CD14-positive monocyte (primary cell): ENCODE results near the gene TNFRSF1A. TPM values are rescaled to one million over a fixed set of nuclear protein-coding genes. Genes with fewer than 3 reads are reported as not detected.

Experiments used
- DNase-seq, 3 donors: peaks; one replicate each; pipeline ENCODE4 v3.0.0-alpha.2; 2011 to 2022
- H2AFZ ChIP-seq: 2 replicates; pipeline ENCODE4 v1.6.0; 2012; ENCODE audit warnings: mild to moderate bottlenecking, low read depth, low read length, inconsistent platforms; ENCODE audit not compliant: insufficient read depth, poor library complexity, severe bottlenecking
- H3K27ac ChIP-seq, 2 donors: 1 replicate in 1 of 2; 2 replicates in 1 of 2; pipeline ENCODE4 v1.5.1; 2012 to 2013; ENCODE audit warnings: low read length in 2 of 2, control low read depth in 1 of 2, inconsistent platforms in 1 of 2, low read depth in 1 of 2, mild to moderate bottlenecking in 1 of 2
- H3K27me3 ChIP-seq, 2 donors: one replicate each; pipeline versions ENCODE4 v1.6.0 to v1.6.1; 2011 to 2013; ENCODE audit warnings: low read length in 2 of 2; ENCODE audit not compliant: control insufficient read depth in 2 of 2, insufficient read depth in 2 of 2
- H3K36me3 ChIP-seq, 2 donors: replicated peaks in 1 of 2; 1 replicate in 1 of 2; 2 replicates in 1 of 2; pipeline versions ENCODE4 v1.5.1 to v1.6.1; 2012 to 2013; ENCODE audit warnings: low read length in 2 of 2, control low read depth in 1 of 2, inconsistent platforms in 1 of 2, mild to moderate bottlenecking in 1 of 2; ENCODE audit not compliant: insufficient read depth in 2 of 2, control insufficient read depth in 1 of 2
- H3K4me1 ChIP-seq, 2 donors: 1 replicate in 1 of 2; 2 replicates in 1 of 2; pipeline versions ENCODE4 v1.5.1 to v1.6.1; 2012 to 2013; ENCODE audit warnings: low read length in 2 of 2, control low read depth in 1 of 2, inconsistent platforms in 1 of 2, mild to moderate bottlenecking in 1 of 2, moderate library complexity in 1 of 2; ENCODE audit not compliant: insufficient read depth in 2 of 2, control insufficient read depth in 1 of 2
- H3K4me2 ChIP-seq: replicated peaks from 2 replicates; pipeline ENCODE3; 2012; ENCODE audit warnings: low read length, moderate library complexity, mild to moderate bottlenecking; ENCODE audit not compliant: poor library complexity, severe bottlenecking; ENCODE audit errors: extremely low read depth
- H3K4me3 ChIP-seq, 3 experiments: fragments of 200-600 bp in 1 of 3; sonication (generic) in 1 of 3; replicated peaks in 1 of 3; 1 replicate in 2 of 3; 2 replicates in 1 of 3; pipeline ENCODE4 v1.5.1; 2011 to 2013; ENCODE audit warnings: low read length in 3 of 3, mild to moderate bottlenecking in 3 of 3, control low read depth in 2 of 3, low read depth in 2 of 3, inconsistent platforms in 1 of 3, moderate library complexity in 1 of 3
- H3K79me2 ChIP-seq: 2 replicates; pipeline ENCODE4 v1.6.0; 2012; ENCODE audit warnings: mild to moderate bottlenecking, control low read depth, inconsistent platforms, low read length, moderate library complexity; ENCODE audit not compliant: insufficient read depth
- H3K9ac ChIP-seq: 2 replicates; pipeline ENCODE4 v1.6.0; 2017; ENCODE audit warnings: low read length, mild to moderate bottlenecking; ENCODE audit not compliant: insufficient read depth, poor library complexity, severe bottlenecking
- H3K9me3 ChIP-seq, 2 donors: replicated peaks in 1 of 2; 1 replicate in 1 of 2; 2 replicates in 1 of 2; pipeline versions ENCODE4 v1.5.1 to v1.6.1; 2012 to 2013; ENCODE audit warnings: low read length in 2 of 2, control low read depth in 1 of 2; ENCODE audit not compliant: control insufficient read depth in 1 of 2, insufficient read depth in 1 of 2
- H4K20me1 ChIP-seq: 2 replicates; pipeline ENCODE4 v1.6.0; 2012; ENCODE audit warnings: mild to moderate bottlenecking, low read length, control low read depth, moderate library complexity; ENCODE audit not compliant: insufficient read depth
- H3K27ac Mint-ChIP-seq, 7 donors: one replicate each; pipeline ENCODE4 v1.8.0; 2020; ENCODE audit warnings: mild to moderate bottlenecking in 7 of 7, mixed read lengths in 7 of 7, moderate library complexity in 6 of 7, inconsistent platforms in 2 of 7
- H3K27me3 Mint-ChIP-seq, 3 donors: one replicate each; pipeline ENCODE4 v1.8.0; 2021 to 2022; ENCODE audit warnings: low read depth in 3 of 3, mild to moderate bottlenecking in 3 of 3, mixed read lengths in 3 of 3, moderate library complexity in 3 of 3, inconsistent platforms in 1 of 3
- H3K36me3 Mint-ChIP-seq, 2 donors: one replicate each; pipeline ENCODE4 v1.8.0; 2020; ENCODE audit warnings: mixed read lengths in 2 of 2, inconsistent platforms in 1 of 2, mild to moderate bottlenecking in 1 of 2
- H3K4me1 Mint-ChIP-seq: one replicate; pipeline ENCODE4 v1.8.0; 2020; ENCODE audit warnings: mild to moderate bottlenecking, mixed read lengths
- H3K4me3 Mint-ChIP-seq, 2 donors: one replicate each; pipeline ENCODE4 v1.8.0; 2020; ENCODE audit warnings: mild to moderate bottlenecking in 2 of 2, mixed read lengths in 2 of 2, moderate library complexity in 1 of 2
- H3K9me3 Mint-ChIP-seq, 7 donors: one replicate each; pipeline ENCODE4 v1.8.0; 2020 to 2022; ENCODE audit warnings: mixed read lengths in 7 of 7, mild to moderate bottlenecking in 6 of 7, moderate library complexity in 6 of 7, inconsistent platforms in 2 of 7
- WGBS: methylation state at CpG from one replicate; pipeline ENCODE4 v1.1.5; 2013; ENCODE audit warnings: missing lambda C conversion rate; ENCODE audit not compliant: insufficient coverage; 5-methylcytosine and 5-hydroxymethylcytosine counted together
- intact Hi-C, 2 donors: fragments of 100-400 bp; cut with micrococcal nuclease; formaldehyde crosslinking; loops; one replicate each; pipeline versions ENCODE4 v1.15.0 to v1.15.1; 2023
- polyA plus RNA-seq, 3 donors: library from polyadenylated mRNA; depleted of rRNA in 1 of 3; unstranded in 2 of 3; stranded (reverse) in 1 of 3; fragments of 300-500 nt in 2 of 3; fragments of >200 nt in 1 of 3; fragmentation: Illumina TruSeq in 2 of 3; gene quantifications; 1 replicate in 2 of 3; 2 replicates in 1 of 3; pipeline ENCODE4 v1.2.3, GENCODE V29; 2012 to 2021
- TF ChIP-seq, protein P1 (sequence below): fragments of 200-600 bp; IDR thresholded peaks from one replicate; pipeline ENCODE4 v1.8.0; 2022; ENCODE audit warnings: antibody characterized with exemption, mild to moderate bottlenecking

TNFRSF1A gene
- polyA plus RNA-seq, 3 donors: 108 to 157 (median 152) TPM

DNA sequence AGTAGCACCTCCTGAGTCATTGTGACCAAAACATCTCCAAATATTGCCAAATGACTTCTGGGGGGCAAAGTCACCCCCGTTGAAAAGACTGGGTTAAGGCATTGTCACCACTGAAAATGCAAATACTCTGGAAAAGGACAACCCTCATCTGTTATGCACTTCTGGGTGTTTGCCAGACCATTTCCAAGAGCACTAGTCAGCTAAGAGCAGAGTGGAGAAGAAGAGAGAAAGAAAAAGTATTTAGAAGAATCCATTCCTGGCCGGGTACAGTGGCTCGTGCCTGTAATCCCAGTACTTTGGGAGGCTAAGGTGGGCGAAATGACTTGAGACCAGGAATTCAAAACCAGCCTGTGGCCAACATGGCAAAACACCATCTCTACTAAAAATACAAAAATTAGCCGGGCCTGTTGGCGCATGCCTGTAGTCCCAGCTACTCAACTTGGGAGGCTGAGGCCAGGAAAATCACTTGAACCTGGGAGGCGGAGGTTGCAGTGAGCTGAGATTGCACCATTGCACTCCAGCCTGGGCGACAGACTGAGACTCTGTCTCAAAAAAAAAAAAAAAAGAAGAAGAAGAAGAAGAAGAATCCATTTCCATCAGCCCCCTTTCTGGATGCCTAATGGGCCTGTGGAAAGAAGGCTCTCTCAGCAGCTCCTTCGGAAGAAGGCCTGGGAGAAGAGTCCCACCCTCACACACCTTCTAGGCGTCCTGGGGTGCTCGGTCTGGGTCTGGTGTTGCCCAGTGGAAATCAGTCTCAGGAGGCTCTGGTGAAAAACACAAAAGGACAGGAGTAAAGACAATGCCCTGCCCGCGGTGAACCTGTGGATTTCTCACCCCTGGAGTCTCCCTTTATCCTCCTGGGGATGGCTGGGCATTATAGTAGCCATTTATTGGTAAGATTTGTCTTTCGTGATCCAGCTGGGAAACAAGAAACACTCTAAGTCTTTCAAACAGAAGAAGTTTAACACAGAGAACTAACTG lies 38.6 kb upstream of the TNFRSF1A start:
- Histone ChIP-seq H3K36me3 (no peaks in the 10 kb centered on the region), H3K4me2 (no peak overlapping the region), H3K4me1 (peaks cover 84 to 89% of the 10 kb centered on the region in 2 donors), H3K9me3 (no peaks in the 10 kb centered on the region), H3K27ac (no peak overlapping the region), H4K20me1 (peaks cover 10% of the 10 kb centered on the region), H3K9ac (no peak overlapping the region), H3K27me3 (no peaks in the 10 kb centered on the region), H2AFZ (peak overlapping the region; percentile 6), H3K79me2 (peaks cover 26% of the 10 kb centered on the region), H3K4me3 (no peak overlapping the region)
- Mint-ChIP-seq H3K36me3 (peaks cover 0 to 4% of the 10 kb centered on the region in 2 donors), H3K4me3 (peak overlapping the region in 1 of 2 donors; percentile 6), H3K27ac (peak overlapping the region in 5 of 7 donors; percentile 24 to 73 (median 67)), H3K9me3 (no peaks in the 10 kb centered on the region), H3K27me3 (no peaks in the 10 kb centered on the region), H3K4me1 (peaks cover 88% of the 10 kb centered on the region)
- intact Hi-C loops: loop anchor here in 1 of 2 donors (5.0 kb wide), 1 partner anchor 58 kb away; no protein-coding TSS in a partner anchor
- WGBS: 100% methylated on average over 3 of the region's 14 CpGs
- TF ChIP-seq, protein P1, sequence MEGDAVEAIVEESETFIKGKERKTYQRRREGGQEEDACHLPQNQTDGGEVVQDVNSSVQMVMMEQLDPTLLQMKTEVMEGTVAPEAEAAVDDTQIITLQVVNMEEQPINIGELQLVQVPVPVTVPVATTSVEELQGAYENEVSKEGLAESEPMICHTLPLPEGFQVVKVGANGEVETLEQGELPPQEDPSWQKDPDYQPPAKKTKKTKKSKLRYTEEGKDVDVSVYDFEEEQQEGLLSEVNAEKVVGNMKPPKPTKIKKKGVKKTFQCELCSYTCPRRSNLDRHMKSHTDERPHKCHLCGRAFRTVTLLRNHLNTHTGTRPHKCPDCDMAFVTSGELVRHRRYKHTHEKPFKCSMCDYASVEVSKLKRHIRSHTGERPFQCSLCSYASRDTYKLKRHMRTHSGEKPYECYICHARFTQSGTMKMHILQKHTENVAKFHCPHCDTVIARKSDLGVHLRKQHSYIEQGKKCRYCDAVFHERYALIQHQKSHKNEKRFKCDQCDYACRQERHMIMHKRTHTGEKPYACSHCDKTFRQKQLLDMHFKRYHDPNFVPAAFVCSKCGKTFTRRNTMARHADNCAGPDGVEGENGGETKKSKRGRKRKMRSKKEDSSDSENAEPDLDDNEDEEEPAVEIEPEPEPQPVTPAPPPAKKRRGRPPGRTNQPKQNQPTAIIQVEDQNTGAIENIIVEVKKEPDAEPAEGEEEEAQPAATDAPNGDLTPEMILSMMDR: no peak
- no peak for DNase-seq

DNA sequence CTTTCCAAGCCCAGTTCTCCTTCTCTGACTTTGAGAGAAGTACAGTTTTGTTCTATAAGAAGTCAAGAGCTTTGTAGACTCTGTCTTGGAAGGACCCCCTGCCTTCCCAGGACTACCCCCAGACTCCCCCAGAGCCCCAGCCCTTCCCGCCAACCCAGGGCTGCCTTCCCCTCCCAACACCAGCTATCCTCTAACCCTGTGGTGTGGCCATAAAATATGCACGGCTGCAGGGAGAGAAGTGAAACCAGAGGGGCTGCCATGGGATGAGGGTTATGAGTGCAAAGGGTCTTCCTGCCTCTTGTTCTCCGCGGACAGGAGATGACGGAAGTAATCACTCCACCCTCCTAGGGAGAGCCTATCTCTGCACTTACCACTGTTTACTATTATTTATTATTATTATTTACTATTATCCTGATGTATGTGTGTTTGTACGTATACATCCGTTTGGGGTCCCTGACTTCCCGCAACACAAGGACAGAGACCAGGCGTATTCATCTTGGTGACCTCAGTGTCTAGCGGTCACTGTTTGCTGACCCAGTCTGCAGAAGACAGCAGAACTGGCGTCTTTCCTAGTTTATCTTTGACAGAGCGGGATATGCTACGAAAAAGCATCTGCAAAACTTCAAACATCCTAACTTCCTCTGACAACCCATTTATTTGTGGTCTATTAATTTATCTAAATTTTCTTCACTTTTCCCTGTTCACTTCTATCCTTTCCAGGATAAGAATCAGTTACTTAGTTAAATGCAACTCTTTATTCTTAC lies 37.0 kb upstream of the TNFRSF1A start:
- Histone ChIP-seq H2AFZ (peak overlapping the region; percentile 65), H3K9me3 (no peaks in the 10 kb centered on the region), H3K4me3 (peak overlapping the region in 1 of 3 experiments; percentile 55), H3K4me1 (peaks cover 72 to 75% of the 10 kb centered on the region in 2 donors), H4K20me1 (no peaks in the 10 kb centered on the region), H3K27me3 (no peaks in the 10 kb centered on the region), H3K9ac (no peak overlapping the region), H3K36me3 (no peaks in the 10 kb centered on the region), H3K4me2 (peak overlapping the region; percentile 66), H3K27ac (peak overlapping the region; percentile 60 to 75), H3K79me2 (peaks cover 10% of the 10 kb centered on the region)
- Mint-ChIP-seq H3K4me3 (peak overlapping the region; percentile 16 to 63), H3K9me3 (no peaks in the 10 kb centered on the region), H3K4me1 (peaks cover 77% of the 10 kb centered on the region), H3K27ac (peak overlapping the region; percentile 75 to 87 (median 83)), H3K27me3 (peaks cover 0 to 2% (median 1%) of the 10 kb centered on the region in 3 donors), H3K36me3 (no peaks in the 10 kb centered on the region)
- DNase-seq: peak in 2 of 3 donors; percentile 45 to 50
- intact Hi-C loops: loop anchor here (5.0 kb wide), 1 partner anchor 42 kb away; no protein-coding TSS in a partner anchor
- no CpG with 5 or more reads among the region's 13 CpGs for WGBS
- TF ChIP-seq, protein P1: no peak
